HG03565 (cell line): ENCODE results near the gene CTSK.
A peak's percentile ranks its signal among the peaks of the same experiment; 100 is the strongest.
"Not testable (repeated sequence)": the region's sequence is repeated elsewhere in the genome, so short reads cannot be mapped to it uniquely, and the experiment has no call there.

ENCODE experiments used
- ATAC-seq: cut with Tn5 transposase; IDR thresholded peaks from one replicate; pipeline ENCODE4 v1.9.1; 2021; ENCODE audit warnings: mild to moderate bottlenecking, moderate library complexity; ENCODE audit not compliant: unreplicated experiment

The CTSK gene

DNA sequence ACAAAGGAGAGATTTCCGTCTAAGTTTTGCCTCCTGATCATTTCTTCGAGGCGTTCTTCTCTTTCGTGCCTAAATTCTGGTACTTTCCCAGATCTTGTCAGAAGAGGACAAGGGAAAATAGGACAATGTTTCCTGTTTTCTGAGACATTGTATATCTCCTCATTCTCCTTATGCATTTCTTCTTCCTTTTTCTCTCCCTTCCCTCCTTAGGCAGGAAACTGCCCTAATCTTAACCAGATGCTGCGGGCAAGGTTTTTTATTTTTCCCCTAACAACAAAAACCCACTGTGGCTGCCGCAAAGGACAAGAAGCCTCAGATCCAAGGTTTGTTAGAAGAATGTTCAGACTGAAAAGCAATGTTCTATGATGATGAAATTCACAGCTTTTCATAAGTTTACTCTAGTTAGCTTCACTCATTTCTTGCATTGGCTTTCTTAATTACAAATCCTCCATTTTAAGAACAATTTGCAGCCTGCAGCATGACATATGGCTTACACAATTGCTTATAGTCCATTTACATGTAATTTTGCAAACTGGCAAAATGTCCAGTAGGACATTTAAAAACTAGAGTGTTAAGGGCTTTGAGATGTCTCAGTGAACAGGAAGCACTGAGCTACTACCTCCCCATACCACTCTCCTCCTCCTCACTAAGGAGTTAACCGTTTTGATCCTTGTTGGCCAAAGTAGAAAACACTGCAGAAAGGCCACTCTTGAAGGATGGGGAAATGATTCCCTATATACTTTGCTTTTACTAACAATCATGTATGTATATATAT is 624 bp downstream of the CTSK start:
- ATAC-seq = no peak

DNA sequence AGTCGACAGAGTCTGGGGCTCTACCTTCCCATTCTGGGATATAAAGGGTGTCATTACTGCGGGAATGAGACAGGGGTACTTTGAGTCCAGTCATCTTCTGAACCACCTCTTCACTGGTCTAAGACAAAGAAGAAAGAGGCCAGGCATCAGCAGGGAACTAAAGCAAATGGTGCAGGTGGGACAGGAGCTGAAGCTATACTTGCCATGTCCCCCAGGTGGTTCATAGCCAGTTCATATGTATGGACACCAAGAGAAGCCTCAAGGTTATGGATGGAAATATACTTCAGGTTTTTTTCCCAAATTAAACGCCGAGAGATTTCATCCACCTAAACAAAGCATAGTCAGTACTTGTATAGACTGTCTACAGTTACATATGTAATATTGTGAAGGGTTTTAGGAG is 2.2 kb downstream of the CTSK start:
- no peak for ATAC-seq

DNA sequence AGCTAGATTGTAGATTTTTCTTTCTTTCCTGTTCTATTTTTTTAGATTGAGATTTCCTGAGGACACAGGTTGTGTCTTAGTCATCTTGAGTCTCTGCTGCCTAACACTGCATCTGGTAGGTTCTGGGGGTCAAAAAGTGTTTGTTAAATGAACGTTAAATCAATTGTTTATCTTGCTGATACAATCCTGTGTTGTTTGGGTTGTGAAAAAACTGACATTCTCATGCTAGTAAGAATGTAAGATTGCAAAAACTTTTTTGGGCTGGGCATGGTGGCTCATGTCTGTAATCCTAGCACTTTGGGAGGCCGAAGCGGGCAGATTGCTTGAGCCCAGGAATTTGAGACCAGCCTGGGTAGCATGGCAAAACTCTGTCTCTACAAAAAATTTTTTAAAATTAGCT is 3.4 kb downstream of the CTSK start:
- ATAC-seq = no peak

DNA sequence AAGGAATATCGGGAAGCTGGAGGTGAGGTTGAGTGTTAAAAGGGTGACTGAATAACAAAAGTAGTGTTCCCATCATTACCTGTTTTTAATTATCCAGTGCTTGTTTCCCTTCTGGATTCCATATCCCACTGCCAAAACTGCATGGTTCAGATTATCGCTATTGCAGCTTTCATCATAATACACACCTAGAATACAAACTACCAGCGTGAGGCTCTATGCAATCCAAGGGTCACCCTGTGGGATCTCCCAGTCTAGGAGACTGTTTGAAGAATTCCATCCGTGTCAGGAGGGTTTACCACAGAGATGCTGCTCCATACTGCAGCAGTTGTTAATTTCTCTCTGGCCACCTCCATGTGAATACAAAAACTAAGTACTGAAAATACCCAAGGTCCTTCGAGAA is 9.0 kb downstream of the CTSK start:
- ATAC-seq = no peak

DNA sequence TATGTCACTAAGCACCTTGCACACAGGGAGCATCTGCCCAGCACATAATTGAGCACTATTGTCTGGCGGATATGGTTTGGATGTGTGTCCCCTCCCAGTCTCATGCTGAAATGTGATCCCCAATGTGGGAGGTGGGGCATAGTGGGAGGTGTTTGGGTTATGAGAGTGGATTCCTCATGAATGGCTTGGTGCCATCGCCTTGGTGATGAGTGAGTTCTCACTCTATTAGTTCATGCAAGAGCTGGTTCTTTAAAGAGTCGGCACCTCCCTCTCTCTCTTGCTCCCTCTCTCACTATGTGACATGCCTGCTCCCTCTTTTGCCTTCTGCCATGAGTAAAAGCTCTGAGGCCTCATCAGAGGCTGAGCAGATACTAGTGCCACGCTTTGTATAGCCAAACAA is 9.5 kb downstream of the CTSK start:
- no peak for ATAC-seq

DNA sequence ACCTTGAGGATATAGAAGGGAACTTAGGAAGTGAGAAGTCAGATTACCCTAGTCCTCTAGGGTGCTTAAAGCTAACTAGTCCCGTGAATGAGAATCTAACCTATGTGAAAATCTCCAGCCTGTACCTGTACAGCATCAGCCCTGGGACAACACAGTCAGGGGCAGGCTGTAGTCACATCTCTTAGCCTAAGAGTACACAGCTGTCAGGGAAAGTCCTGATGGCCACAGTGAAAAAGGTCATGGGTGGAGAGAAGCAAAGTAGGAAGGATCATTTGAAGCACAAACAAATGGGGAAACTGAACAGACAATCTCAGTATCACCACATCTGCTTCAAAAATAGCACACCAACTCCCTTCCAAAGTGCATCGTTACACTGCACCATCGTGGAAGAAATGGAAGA is 11.7 kb downstream of the CTSK start:
- no peak for ATAC-seq

DNA sequence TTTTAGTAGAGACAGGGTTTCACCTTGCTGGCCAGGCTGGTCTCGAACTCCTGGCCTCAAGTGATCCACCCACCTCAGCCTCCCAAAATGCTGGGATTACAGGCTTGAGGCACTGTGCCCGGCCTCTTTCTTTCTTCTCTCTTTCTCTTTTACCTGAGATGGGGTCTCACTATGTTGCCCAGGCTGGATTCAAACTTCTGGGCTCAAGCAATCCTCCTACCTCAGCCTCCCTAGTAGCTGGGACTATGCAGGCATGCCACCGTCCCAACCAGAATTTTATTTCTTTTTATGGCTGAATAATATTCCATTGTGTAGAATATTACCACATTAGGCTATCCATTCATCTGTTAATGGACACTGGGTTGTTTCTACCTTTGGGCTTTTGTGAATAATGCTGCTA is 14.3 kb downstream of the CTSK start:
- not testable (repeated sequence) for ATAC-seq

DNA sequence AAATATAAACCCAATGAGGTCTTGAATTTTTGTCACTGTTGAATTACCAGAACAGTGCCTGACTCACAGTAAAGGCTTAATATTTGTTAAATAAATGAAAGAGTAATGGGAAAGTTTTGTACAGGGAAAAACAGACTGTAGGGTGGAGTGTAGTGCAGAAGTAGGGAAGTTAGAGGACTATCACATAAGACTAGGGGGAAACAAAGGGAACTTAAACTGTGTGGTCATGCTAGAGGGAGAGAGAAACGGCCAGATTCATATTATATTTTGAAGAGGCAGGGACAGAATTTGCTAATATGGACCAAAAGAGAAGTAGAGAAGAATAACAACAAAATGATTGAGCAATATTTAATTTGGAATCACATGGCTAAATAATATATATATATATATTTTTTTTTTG is 14.8 kb downstream of the CTSK start:
- ATAC-seq = no peak

DNA sequence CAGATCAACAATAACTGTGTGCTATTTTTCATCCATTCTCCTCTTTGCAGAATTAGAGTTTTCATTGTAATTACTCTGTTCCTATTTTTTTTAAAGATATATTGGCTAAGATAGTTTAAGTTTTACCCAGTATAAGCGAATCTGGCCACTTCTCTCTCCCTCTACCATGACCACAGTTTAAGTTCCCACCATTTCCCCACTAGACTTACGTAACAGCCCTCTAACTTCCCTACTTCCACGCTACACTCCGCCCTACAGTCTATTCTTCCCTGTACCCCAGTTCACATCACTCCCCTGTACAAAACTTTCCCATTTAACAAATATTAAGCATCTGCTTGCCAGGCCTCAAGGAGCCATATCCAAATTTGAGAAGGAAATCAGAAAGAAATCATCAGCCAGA is 16.5 kb downstream of the CTSK start:
- ATAC-seq = no peak

DNA sequence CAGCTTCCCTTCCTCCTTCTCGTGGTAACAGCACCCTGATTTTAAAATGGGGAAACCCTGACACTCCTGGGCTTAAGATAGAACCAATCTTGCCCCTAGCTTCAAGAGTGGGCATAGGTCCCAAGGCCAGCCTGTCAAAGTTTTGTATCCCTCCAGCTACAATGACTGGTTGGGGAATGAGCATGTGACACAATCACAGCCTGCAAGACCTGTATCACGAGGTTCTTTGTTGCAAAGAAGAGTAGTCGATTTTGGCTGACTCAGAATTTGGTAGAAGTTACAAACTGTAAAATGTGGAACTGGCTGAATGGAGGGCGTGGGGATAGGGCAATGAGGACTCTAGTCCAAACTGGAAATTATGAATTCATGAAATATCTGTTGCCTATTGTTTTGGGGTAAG is 18.7 kb downstream of the CTSK start:
- ATAC-seq = no peak

DNA sequence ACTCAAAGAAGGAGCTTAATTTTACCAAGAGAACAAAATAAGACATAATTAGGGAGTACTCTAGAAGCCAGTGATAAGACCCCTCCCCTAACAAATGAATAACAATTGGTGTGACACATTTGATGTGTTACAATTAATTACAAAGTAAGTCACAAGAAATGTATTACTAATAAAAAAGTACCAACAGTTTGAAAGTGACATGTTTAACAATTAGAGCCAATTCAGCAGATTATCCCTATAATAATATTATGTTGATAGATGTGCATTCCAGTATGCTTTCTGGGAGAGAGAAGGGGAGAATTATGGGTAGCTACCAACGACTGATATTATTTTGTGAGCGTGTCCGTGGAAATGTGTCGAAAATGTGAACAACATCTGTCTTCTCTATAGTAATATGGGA is 19.1 kb downstream of the CTSK start:
- ATAC-seq = no peak

DNA sequence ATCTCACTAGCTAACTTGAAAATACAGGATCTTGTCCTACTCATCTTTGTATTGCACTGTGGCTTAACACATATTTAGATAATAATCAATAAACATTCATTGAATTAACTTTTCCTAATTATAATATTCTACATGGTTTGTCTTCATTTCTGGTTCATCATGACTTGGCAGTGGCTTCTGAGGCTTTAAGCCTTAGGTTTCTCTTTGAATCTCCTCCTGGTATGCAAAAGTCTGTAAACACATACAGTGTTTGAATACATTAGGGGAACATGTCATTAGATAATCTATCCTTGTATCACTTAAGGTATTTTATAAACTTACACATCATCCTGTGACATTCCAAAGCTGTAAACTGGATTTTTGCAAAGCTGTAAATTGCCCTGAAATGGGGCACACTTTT is 20.6 kb downstream of the CTSK start:
- no peak for ATAC-seq

DNA sequence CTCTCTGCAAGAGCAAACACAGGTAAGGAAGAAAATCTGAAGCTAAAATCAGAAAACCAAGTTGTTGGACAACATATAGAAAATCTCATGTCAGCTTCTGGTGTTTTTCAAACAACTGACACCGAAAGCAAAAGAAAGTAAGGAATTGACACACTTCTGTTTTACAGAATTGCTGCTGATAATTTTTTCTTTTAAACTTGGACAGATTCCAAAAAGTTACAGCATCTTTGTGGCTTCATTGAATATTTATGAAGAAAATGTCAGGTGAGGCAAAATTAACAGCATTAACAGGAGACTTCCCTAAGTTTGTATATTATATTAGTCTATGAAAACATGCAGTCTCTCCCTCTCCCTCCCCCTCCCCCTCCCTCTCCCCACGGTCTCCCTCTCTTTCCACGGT is 27.6 kb downstream of the CTSK start:
- no peak for ATAC-seq

DNA sequence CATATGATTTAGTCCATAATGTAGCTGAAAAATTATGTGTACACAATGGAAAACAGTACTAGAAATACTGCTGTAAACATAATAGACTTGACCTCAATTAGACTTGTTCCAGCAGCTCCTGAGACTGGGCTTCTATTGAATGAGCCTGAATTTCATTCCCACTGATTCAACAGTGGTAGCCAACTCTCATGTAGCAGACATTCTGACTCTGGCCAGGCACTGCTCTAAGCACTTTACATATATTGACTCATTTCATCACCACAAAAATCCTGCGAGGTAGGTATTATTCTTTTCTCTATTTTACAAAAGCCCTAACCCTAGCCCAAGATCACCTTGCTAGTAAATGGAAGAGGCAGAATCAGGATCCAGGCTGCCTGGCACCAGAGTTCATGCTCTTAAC is 29.7 kb downstream of the CTSK start:
- no peak for ATAC-seq

DNA sequence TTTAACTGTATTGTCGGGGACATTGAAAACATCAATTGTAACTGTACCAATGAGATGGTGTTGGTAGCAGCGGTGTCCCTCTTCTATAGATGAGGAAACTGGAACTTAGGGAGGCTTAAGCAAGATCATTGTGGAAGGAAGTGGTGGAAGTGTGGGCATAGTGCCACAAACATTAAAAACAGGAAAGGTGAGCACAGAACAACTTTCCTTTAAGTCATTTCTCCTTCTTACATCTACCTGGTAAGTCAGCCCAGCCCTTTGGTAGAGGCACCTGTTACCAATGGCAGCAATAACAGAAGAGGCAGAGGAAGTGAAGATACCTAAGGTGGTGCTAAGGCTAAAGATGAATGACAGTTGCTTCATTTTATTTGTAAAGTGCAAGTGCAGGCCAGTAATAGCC is 30.5 kb downstream of the CTSK start:
- ATAC-seq = no peak

DNA sequence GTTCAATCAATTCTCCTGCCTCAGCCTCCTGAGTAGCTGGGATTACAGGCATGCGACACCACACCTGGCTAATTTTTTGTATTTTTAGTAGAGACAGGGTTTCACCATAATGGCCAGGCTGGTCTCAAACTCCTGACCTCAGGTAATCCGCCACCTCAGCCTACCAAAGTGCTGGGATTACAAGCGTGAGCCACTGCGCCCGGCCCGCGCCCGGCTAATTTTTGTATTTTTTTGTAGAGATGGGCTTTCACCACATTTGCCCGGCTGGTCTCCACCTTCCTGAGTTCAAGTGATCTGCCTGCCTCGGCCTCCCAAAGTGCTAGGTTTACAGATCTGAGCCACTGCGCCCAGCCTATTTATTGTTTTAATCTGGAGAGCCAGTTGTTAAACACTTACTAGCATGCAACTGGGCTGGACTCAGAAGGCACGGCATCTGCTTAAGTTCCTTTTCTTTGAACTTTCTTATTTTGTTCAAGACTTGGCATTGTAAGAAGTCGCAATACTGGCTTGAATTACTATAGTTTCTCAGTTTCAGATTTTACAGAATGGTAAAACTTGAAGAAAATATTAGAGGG is 32.0 kb downstream of the CTSK start:
- ATAC-seq = not testable (repeated sequence)

DNA sequence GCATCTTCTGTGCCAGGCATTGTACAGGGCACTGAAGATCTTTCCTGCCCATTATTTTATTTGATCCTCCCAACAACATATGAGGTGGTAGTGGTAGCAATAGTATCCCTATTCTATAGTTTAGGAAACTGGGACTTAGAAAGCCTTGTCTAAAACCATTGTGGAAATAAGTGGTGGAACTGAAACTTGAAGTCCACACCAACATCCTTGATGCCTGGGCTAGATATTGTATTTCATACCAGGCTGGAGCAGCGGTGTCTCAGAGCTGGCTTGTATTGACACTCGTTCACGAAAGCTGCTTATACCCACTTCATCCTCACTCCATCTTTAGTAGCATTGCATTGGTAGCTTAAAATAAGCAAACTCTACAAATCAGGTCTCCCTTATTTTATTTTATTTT is 32.8 kb downstream of the CTSK start:
- no peak for ATAC-seq

DNA sequence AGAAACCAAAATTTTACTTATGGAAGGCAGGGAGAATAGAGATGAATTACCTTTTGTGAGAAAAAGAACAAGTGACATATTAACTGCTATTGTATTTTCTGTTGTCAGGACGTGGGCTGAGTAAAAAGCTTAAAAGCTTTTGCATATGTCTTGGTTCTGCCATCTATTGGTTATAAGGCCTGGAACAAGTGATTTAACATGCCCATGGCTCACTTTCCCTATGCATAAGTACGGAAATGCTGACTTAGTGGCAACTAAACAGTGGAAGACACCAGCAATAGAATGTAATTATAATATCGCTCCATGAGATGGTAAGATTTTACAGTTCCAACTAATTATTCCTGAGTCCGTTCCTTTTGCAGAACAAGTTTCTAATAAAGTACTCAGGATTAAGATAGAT is 35.7 kb downstream of the CTSK start:
- ATAC-seq = no peak

DNA sequence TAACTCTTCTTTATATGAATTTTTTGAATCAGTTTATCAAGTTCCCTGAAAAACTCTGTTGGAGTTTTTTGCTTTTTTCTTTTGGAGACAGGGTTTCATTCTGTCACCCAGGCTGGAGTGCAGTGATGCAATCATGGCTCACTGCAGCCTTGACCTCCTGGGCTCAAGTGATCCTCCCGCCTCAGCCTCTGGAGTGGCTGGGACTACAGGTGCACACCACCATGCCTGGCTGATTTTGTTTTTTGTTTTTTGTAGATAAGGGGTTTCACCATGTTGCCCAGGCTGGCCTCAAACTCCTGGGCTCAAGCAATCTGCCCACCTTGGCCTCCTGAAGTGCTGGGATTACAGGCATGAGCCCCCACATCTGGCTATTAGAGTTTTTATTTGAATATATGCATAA is 40.4 kb downstream of the CTSK start:
- not testable (repeated sequence) for ATAC-seq

DNA sequence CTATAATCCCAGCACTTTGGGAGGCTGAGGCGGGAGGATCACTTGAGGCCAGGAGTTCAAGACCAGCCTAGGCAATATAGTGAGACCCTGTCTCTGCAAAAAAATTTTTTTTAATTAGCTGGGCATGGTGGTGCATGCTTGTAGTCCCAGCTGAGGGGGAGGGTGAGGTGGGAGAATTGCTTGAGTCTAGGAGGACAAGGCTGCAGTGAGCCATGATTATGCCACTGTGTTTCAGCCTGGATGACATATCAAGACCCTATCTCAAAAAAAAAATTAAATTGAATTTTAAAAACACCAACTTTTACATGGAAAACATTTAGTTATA is 42.1 kb downstream of the CTSK start:
- ATAC-seq = not testable (repeated sequence)

DNA sequence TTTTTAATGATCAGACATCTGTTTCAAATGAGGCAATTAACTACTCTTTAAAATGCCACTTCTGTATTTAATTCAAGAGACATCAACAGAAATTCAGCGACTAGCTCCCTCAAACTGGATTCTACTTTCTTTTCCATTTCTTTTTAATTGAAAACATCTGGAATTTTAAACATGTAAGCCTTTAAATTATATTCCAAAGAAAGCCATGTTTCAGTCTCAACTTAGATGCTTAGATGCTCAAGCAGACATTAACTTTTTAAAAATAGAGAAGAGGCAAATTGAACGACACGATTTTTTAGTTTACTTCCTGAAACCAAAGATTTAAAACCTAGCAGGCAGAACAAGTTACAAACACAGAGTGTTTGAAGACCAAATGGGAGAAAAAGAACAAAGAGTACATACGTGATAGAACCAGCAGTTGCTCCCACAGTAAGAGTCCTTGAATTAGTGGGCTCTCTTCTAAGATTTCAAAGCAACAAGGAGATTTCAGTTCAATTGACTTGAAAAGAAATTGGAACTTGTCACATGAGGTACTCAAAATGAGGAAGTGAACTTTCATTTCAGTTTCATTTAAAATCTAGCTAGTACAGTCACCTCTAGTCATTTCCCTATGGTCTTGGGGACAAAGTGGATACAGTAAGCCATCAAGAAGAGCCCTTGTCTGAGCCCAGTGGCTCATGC is 42.6 kb downstream of the CTSK start, which contains the start of gene CTSS:
Gene CTSS, minus strand, starts transcription at position 483 of the 681 bp plus-strand sequence. CDS start 1,015 bp downstream, outside the sequence.
- peak; percentile 78 for ATAC-seq

DNA sequence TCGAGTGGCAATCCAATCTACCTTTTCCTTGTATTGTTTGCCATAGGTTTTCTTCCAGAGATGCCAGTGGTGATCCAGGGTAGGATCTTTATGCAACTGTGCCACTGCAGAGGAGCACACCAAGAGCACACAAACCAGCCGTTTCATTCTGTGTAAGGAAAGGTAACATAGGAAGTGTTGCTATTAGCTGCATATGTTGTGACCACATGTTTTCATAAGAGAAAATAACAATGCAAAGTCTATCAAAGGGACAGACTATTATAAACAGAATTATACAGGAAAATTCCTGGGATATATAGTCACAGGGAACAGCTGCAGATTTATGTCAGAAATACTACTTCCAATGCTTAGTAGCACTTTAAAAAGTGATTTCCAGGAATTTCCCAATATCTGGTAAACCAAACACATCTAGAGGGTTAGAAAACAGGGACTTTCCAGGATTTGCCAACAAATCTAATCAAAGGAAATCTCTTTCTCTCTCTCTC is 43.4 kb downstream of the CTSK start:
- ATAC-seq = no peak
